NB4 (cell line): ENCODE results near the gene PTH2R.
"Not testable (repeated sequence)": the region's sequence is repeated elsewhere in the genome, so short reads cannot be mapped to it uniquely, and the experiment has no call there.

Experiments used
- TF ChIP-seq, protein P1 (sequence below): IDR thresholded peaks from one replicate; pipeline ENCODE4 v1.5.1; 2012; ENCODE audit warnings: low read depth, low read length
- TF ChIP-seq, protein P2 (sequence below): IDR thresholded peaks from 2 replicates; pipeline ENCODE4 v1.6.1; 2011; ENCODE audit warnings: low read depth, low read length

DNA sequence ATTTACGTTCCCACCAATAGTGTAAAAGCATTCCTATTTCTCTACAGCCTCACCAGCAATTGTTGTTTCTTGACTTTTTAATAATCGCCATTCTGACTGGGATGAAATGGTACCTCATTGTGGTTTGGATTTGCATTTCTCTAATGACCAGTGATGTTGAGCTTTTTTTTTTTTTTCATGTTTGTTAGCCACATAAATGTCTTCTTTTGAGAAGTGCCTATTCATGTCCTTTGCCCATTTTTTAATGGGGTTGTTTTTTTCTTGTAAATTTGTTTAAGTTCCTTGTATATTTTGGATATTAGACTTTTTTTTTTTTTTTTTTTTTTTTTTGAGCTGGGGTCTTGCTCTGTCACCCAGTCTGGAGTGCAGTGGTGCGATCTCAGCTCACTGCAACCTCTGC is 98.8 kb downstream of the PTH2R start:
- TF ChIP-seq, protein P1, sequence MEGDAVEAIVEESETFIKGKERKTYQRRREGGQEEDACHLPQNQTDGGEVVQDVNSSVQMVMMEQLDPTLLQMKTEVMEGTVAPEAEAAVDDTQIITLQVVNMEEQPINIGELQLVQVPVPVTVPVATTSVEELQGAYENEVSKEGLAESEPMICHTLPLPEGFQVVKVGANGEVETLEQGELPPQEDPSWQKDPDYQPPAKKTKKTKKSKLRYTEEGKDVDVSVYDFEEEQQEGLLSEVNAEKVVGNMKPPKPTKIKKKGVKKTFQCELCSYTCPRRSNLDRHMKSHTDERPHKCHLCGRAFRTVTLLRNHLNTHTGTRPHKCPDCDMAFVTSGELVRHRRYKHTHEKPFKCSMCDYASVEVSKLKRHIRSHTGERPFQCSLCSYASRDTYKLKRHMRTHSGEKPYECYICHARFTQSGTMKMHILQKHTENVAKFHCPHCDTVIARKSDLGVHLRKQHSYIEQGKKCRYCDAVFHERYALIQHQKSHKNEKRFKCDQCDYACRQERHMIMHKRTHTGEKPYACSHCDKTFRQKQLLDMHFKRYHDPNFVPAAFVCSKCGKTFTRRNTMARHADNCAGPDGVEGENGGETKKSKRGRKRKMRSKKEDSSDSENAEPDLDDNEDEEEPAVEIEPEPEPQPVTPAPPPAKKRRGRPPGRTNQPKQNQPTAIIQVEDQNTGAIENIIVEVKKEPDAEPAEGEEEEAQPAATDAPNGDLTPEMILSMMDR: not testable (repeated sequence)
- TF ChIP-seq, protein P2, sequence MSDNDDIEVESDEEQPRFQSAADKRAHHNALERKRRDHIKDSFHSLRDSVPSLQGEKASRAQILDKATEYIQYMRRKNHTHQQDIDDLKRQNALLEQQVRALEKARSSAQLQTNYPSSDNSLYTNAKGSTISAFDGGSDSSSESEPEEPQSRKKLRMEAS: not testable (repeated sequence)
